ENCODE data around the gene YWHAE.

DNA sequence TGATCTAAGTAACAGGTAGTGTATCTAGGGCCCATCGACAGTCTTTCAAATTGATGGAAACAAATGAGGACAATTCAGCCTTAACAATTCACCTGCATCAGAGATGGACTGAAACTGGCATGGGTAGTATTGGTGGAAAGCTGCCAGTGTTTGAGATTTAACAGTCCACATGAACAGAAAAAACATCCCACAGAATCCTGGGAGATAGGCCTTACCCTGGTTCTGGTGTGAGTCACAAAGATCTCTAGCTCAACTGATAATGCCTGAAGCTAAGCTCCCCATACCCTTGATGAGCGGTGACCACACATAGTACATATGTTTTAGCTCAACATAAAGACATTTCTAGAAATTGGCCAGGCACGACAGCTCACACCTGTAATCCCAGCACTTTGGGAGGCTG, 34.1 kb upstream of the YWHAE start:
- TF ChIP-seq, protein P1, sequence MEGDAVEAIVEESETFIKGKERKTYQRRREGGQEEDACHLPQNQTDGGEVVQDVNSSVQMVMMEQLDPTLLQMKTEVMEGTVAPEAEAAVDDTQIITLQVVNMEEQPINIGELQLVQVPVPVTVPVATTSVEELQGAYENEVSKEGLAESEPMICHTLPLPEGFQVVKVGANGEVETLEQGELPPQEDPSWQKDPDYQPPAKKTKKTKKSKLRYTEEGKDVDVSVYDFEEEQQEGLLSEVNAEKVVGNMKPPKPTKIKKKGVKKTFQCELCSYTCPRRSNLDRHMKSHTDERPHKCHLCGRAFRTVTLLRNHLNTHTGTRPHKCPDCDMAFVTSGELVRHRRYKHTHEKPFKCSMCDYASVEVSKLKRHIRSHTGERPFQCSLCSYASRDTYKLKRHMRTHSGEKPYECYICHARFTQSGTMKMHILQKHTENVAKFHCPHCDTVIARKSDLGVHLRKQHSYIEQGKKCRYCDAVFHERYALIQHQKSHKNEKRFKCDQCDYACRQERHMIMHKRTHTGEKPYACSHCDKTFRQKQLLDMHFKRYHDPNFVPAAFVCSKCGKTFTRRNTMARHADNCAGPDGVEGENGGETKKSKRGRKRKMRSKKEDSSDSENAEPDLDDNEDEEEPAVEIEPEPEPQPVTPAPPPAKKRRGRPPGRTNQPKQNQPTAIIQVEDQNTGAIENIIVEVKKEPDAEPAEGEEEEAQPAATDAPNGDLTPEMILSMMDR (IDR thresholded peaks at IDR 0.05) = no peak
- no peak for TF ChIP-seq SIN3A (IDR thresholded peaks at IDR 0.05; ENCODE audit: borderline replicate concordance, insufficient read depth, low read depth, low read length)

Data from Panc1 (cell line).